GM21390 (cell line): Measurements from ENCODE around the gene LYPD4.

ENCODE experiments used
- ATAC-seq: cut with Tn5 transposase; IDR thresholded peaks from one replicate; pipeline ENCODE4 v1.9.1; 2021; ENCODE audit not compliant: unreplicated experiment

The LYPD4 gene, protein sequence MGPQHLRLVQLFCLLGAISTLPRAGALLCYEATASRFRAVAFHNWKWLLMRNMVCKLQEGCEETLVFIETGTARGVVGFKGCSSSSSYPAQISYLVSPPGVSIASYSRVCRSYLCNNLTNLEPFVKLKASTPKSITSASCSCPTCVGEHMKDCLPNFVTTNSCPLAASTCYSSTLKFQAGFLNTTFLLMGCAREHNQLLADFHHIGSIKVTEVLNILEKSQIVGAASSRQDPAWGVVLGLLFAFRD

GRCh38 chr19:41844601-41845000, at the start of gene LYPD4:
LYPD4 (minus strand) TSS chr19:41844683; CDS start chr19:41839285, 5,398 bp downstream.
- ATAC-seq = no peak

GRCh38 chr19:41893899-41894298, 49.4 kb upstream of the LYPD4 start:
- no peak for ATAC-seq

DNA sequence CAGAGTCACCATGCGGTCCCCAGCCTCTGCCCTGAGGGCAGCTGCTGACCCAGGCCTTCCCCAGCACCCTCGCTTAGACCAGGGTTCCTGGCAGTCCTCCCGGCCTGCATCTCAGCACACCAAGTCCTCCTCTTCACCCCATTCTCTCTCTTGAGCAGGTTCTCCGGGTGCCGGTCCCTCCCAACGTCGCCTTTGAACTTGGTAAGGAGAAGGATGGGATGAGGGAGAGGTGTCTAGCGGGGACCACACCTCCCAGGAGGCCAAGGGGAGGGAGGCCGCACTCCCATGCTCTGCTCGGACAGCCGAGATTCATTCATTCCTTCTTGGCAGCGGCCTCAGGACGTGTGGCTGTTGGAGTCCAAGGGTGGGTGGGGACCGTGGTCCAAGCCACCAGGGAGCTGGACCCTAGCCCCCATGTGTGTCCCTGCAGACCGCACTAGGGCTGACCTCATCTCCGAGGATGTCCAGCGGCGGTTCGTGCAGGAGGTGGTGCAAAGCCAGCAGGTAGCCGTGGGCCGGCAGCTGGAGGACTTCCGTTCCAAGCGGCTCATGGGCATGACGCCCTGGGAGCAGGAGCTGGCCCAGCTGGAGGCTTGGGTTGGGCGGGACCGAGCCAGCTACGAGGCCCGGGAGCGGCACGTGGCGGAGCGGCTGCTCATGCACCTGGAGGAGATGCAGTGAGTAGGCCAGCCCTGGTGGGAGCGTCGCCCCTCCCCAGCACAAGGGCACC, 47.9 kb upstream of the LYPD4 start:
- no peak for ATAC-seq

DNA sequence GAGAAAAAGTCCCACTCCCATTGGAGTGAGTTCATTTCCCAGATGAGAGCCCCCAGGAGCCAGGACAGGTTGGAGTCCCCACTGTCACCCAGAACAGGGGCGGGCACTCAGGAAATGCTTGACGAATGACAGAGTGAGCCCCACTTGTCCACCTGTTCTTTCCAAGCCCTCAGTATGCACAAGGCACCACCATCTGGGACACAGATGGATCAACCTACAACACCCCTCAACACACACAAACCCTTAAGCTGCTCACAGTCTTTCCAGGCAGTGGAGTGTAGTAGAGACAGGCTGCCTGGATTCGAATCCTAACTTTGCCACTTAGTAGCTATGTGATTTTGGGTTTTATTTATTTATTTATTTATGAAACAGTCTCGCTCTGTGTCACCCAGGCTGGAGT, 46.5 kb upstream of the LYPD4 start:
- no peak for ATAC-seq

GRCh38 chr19:41889896-41890295, 45.4 kb upstream of the LYPD4 start:
- no peak for ATAC-seq

- ATAC-seq = no peak
These were observed 44.4 kb upstream of the LYPD4 start for GRCh38 chr19:41888926-41889325.

GRCh38 chr19:41887711-41888382, 43.4 kb upstream of the LYPD4 start:
- no peak for ATAC-seq

GRCh38 chr19:41886761-41887710, 42.6 kb upstream of the LYPD4 start:
- no peak for ATAC-seq

DNA sequence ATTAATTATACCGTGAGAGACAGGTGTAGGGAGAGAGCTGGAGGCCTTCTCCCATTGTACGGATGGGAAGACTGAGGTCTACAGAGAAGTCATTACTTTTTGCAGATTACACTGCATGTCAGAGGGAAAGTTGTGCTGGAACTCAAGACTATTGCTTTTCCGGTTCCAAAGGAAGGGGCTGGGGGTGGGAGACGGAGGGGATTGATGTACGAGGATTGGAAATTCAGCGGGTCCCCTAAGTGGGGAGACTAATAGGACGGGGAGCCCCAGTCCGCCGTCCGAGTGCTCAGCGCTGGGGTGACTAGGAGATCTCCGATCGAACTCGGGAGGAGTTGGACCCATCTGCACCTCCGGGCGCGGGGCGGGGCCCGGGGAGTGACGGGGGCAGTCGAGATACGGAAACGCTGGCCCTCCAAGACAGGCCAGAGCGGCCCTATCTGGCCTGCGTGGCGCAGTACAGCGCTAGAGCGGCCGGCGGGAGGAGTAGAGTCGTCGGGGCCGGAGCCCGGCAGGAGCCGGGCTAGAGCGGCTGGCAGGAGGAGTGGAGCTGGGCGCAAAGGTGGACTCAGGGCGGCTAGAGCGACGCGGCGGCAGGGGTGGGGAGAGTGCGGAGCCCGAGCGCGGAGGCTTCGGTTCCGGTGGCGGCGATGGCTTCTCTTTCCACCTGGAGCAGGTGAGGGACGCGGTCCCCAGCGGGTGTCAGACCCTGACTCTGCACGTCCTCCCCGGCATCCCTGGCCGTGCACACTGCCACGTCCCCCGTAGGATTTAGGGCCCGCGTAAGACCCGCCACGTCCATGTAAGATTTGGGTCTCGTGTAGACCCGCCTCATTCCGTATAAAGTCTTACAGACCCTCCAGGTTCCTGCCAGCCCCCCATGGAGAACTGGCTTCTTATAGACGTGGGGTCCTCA, 39.6 kb upstream of the LYPD4 start:
- peak; percentile 67 for ATAC-seq

- ATAC-seq = no peak
These were observed 39.0 kb upstream of the LYPD4 start for GRCh38 chr19:41883463-41883820.

- ATAC-seq = no peak
These were observed 38.3 kb upstream of the LYPD4 start, which contains the start of gene ARHGEF1 for GRCh38 chr19:41882568-41883462. ARHGEF1 (plus strand) TSS chr19:41883184; CDS start chr19:41888083, 4,899 bp downstream.

GRCh38 chr19:41880329-41880708, 35.8 kb upstream of the LYPD4 start:
- ATAC-seq = no peak

DNA sequence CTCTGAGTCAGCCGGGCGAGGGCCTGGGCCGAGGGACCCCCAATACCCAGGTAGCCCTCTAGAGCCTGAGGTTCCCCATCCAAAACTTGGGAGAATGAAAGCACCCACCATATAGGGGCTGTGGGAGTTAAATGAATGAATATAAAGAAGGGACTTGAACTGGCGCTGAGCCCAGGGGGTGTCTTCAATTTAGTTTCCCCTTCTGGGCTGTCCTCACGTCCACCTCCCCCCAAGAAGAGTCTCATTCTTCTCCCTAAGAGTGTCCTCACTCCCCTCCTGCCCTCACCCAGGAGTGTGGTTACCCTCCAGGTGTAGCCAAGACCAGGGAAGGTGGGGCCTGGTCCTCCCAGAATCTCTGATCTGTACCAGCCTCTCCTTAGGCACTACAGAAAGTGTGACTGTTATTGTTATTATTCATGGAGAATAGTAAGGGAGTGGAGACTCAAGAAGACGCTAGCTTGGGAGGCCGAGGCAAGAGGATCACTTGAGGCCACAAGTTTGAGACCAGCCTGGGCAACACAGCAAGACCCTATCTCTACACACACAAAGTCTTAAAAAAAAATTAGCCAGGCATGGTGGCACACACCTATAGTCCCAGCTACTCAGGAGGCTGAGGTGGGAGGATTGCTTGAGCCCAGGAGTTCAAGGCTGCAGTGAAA, 35.3 kb upstream of the LYPD4 start:
- ATAC-seq = no peak

DNA sequence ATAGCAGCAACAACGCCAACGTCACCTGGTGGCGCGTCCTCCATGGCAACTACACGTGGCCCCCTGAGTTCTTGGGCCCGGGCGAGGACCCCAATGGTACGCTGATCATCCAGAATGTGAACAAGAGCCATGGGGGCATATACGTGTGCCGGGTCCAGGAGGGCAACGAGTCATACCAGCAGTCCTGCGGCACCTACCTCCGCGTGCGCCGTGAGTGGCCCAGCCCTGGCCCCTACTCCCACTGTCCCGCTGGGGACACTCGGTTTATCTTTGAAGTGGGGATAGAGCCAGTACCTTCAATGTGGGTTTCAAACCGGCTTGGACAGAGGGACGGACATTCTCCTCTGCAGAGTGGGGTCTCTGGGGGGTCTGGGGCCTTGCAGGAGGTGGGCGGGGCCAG, 34.6 kb upstream of the LYPD4 start:
- ATAC-seq = no peak

- no peak for ATAC-seq
These were observed 33.7 kb upstream of the LYPD4 start for GRCh38 chr19:41877916-41878905.

GRCh38 chr19:41876847-41877832, 32.7 kb upstream of the LYPD4 start, which contains the start of gene CD79A:
CD79A (plus strand) TSS chr19:41877279; CDS start chr19:41877305, 26 bp downstream.
- ATAC-seq = peak; percentile 58
